ENCODE data around the gene INTS11. TPM values are rescaled to one million over a fixed set of nuclear protein-coding genes. Genes with fewer than 3 reads are reported as not detected.

Gene INTS11
- total and polyA plus RNA-seq, 2 of the 8 experiments (the other 6 are each of a cell fraction or from before 2014, with no cell fraction given) = 113 to 243 TPM

DNA sequence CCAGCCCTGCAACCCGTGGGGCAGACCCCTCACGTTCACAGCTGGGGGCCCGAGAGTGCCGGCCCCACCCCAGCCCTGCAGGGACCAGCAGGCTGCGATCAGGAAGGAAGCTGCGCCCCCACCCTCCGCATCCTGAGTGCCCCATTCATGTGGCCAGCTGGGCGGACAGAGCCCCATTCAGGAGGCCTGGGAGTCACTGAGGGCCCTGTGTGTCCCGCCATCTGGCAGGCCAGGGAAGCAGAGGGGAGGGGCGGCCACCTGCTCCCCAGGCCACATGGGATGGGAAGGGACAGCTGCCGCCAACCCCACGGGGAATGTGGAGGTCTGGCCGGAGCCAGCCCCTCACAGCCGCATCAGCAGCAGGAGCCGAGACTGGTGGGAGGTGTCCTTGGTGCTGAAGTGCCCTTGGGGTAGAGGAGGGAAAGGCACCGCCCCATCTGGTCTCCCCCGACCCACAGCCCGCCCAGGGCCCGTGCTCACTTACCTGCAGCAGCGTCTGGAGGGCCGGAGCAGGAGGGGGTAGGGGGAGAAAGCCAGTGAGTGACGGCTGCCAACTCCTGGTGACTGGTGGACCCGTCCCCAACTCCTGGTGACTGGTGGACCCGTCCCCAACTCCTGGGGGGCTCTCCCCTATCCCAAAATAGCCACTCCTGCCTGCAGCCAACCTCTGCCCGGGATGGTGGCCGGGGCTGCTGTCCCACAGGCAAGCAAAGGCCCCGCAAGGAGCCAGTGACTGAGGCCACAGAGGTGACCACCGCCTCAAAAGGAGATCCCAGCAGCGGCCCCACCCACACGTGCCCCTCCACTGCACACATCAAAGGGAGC lies 25.4 kb downstream of the INTS11 start (continued):
- no peak for TF ChIP-seq SUZ12 (IDR thresholded peaks at IDR 0.05; ENCODE audit: low read length)
- TF ChIP-seq KDM1A (IDR thresholded peaks at IDR 0.05; ENCODE audit: borderline replicate concordance, low read length) = no peak
- no peak for TF ChIP-seq SP1 (IDR thresholded peaks at IDR 0.05; ENCODE audit: low read depth, low read length)
- TF ChIP-seq BACH1 (IDR thresholded peaks at IDR 0.05; ENCODE audit: low read length) = 0 out of 2 replicates have a peak, but pooled peaks have one; percentile 21
- TF ChIP-seq BRCA1 (IDR thresholded peaks at IDR 0.05; ENCODE audit: low read depth, low read length) = no peak
- TF ChIP-seq, protein P1, sequence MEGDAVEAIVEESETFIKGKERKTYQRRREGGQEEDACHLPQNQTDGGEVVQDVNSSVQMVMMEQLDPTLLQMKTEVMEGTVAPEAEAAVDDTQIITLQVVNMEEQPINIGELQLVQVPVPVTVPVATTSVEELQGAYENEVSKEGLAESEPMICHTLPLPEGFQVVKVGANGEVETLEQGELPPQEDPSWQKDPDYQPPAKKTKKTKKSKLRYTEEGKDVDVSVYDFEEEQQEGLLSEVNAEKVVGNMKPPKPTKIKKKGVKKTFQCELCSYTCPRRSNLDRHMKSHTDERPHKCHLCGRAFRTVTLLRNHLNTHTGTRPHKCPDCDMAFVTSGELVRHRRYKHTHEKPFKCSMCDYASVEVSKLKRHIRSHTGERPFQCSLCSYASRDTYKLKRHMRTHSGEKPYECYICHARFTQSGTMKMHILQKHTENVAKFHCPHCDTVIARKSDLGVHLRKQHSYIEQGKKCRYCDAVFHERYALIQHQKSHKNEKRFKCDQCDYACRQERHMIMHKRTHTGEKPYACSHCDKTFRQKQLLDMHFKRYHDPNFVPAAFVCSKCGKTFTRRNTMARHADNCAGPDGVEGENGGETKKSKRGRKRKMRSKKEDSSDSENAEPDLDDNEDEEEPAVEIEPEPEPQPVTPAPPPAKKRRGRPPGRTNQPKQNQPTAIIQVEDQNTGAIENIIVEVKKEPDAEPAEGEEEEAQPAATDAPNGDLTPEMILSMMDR (IDR thresholded peaks at IDR 0.05; ENCODE audit: control extremely low read depth in 1 of 3, insufficient read depth in 1 of 3, low read depth in 1 of 3, low read length in 3 of 3) = no peak
- TF ChIP-seq EP300 (IDR thresholded peaks at IDR 0.05; ENCODE audit: borderline replicate concordance in 1 of 2, low read depth in 2 of 2, low read length in 2 of 2) = no peak

Measured in H1 (cell line).